Central memory CD8-positive, alpha-beta T cell (primary cell): ENCODE data around the gene EEA1.

Experiments
- ATAC-seq: fragments of 150-1000 bp; cut with Tn5 transposase; replicated peaks from 2 replicates; pipeline ENCODE4 v1.10.0; 2022; ENCODE audit warnings: mild to moderate bottlenecking, moderate FRiP score, moderate number of reproducible peaks; ENCODE audit not compliant: poor library complexity, severe bottlenecking; ENCODE audit errors: extremely low read depth
- DNase-seq, 2 donors: peaks; one replicate each; pipeline ENCODE4 v3.0.0; 2021; ENCODE audit warnings: low spot score in 2 of 2
- H3K27ac Mint-ChIP-seq: one replicate; pipeline ENCODE4 v1.8.0; 2022; ENCODE audit warnings: low read depth, mild to moderate bottlenecking, moderate library complexity, mixed read lengths
- H3K27me3 Mint-ChIP-seq: one replicate; pipeline ENCODE4 v1.8.0; 2022; ENCODE audit warnings: mixed read lengths
- H3K36me3 Mint-ChIP-seq: one replicate; pipeline ENCODE4 v1.8.0; 2022; ENCODE audit warnings: mild to moderate bottlenecking, moderate library complexity, mixed read lengths; ENCODE audit not compliant: insufficient read depth
- H3K4me1 Mint-ChIP-seq: one replicate; pipeline ENCODE4 v1.8.0; 2022; ENCODE audit warnings: mixed read lengths
- H3K4me3 Mint-ChIP-seq: one replicate; pipeline ENCODE4 v1.8.0; 2022; ENCODE audit warnings: mild to moderate bottlenecking, moderate library complexity, mixed read lengths
- H3K9me3 Mint-ChIP-seq: one replicate; pipeline ENCODE4 v1.8.0; 2022; ENCODE audit warnings: mixed read lengths

Gene EEA1

DNA sequence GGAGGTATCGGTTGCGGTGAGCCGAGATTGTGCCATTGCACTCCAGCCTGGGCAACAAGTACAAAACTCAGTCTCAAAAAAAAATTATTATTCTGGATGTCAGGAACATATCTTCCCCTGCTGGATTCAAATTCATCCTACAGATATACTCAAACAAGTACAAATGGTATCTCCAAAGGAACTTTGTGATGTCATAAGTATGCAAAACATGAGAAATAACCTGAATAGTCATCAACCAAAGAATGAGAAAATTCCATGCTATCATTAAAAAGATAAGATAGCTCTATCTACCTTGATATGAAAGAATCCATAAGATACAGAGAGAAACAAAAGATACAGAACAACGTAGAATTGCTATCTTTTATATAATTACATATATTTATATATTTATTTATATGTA, 67.7 kb downstream of the EEA1 start:
- peaks cover 3% of the 10 kb centered on the region for H3K36me3 Mint-ChIP-seq
- no peak overlapping the region for H3K27ac Mint-ChIP-seq
- no peaks in the 10 kb centered on the region for H3K9me3 Mint-ChIP-seq
- H3K4me1 Mint-ChIP-seq = peaks cover 16% of the 10 kb centered on the region
- H3K4me3 Mint-ChIP-seq = no peak overlapping the region
- H3K27me3 Mint-ChIP-seq = no peaks in the 10 kb centered on the region
- ATAC-seq = no peak
- DNase-seq = no peak

GRCh38 chr12:92860521-92860920, 68.6 kb downstream of the EEA1 start:
- Mint-ChIP-seq H3K36me3 (peaks cover 3% of the 10 kb centered on the region), H3K27me3 (no peaks in the 10 kb centered on the region), H3K4me1 (peaks cover 16% of the 10 kb centered on the region), H3K9me3 (no peaks in the 10 kb centered on the region), H3K27ac (no peak overlapping the region), H3K4me3 (no peak overlapping the region)
- no peak for DNase-seq
- no peak for ATAC-seq

GRCh38 chr12:92859650-92860386, 69.3 kb downstream of the EEA1 start:
- Mint-ChIP-seq H3K4me3 (no peak overlapping the region), H3K9me3 (no peaks in the 10 kb centered on the region), H3K4me1 (peaks cover 16% of the 10 kb centered on the region), H3K36me3 (peaks cover 3% of the 10 kb centered on the region), H3K27ac (no peak overlapping the region), H3K27me3 (no peaks in the 10 kb centered on the region)
- no peak for DNase-seq
- ATAC-seq = no peak

- H3K4me1 Mint-ChIP-seq = peaks cover 14% of the 10 kb centered on the region
- no peak overlapping the region for H3K27ac Mint-ChIP-seq
- no peaks in the 10 kb centered on the region for H3K36me3 Mint-ChIP-seq
- ATAC-seq (no peak), DNase-seq (no peak)
- H3K27me3 Mint-ChIP-seq = no peaks in the 10 kb centered on the region
- H3K9me3 Mint-ChIP-seq = no peaks in the 10 kb centered on the region
- H3K4me3 Mint-ChIP-seq = no peak overlapping the region
Measured at GRCh38 chr12:92857818-92858217, 71.3 kb downstream of the EEA1 start.

DNA sequence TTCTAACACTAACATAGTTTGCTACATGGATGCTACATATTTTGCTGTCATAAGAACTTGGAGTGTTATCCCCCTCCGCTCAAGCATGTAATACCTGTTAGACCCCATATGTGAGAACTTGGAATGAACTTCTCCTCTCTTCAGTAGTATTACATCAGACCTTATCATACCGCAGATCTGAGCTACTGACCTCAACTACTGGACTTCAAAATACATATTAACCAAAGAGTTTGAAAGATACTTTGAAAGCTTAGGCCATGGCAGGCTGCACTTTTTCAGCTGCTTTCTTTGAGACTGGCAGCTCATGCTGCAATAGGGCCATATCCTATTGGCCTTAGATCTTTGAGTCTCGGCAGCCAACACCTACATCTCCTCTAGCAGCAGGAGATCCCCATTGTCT, 74.8 kb downstream of the EEA1 start:
- H3K4me3 Mint-ChIP-seq = no peak overlapping the region
- H3K27me3 Mint-ChIP-seq = no peaks in the 10 kb centered on the region
- peaks cover 8% of the 10 kb centered on the region for H3K36me3 Mint-ChIP-seq
- H3K4me1 Mint-ChIP-seq = peaks cover 5% of the 10 kb centered on the region
- H3K27ac Mint-ChIP-seq = no peak overlapping the region
- DNase-seq (no peak), ATAC-seq (no peak)
- H3K9me3 Mint-ChIP-seq = no peaks in the 10 kb centered on the region

DNA sequence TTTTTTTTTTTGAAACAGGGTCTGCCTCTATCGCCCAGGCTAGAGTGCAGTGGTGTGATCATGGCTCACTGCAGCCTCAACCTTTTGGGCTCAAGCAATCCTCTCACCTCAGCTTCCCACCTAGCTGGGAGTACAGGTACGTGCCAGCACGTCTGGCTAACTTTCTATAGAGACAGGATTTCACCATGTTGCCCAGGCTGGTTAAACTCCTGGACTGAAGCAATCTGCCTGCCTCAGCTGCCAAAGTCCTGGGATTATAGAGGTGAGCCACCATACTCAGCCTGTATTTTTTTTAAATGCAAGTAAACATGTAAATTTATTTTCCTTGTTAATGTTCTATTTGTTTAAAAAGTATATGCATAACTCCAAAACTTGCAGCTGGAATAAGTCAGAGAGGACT, 80.4 kb downstream of the EEA1 start:
- Mint-ChIP-seq H3K9me3 (no peaks in the 10 kb centered on the region), H3K4me3 (no peak overlapping the region), H3K4me1 (no peaks in the 10 kb centered on the region), H3K27ac (no peak overlapping the region), H3K36me3 (peaks cover 9% of the 10 kb centered on the region), H3K27me3 (no peaks in the 10 kb centered on the region)
- DNase-seq (no peak), ATAC-seq (no peak)

DNA sequence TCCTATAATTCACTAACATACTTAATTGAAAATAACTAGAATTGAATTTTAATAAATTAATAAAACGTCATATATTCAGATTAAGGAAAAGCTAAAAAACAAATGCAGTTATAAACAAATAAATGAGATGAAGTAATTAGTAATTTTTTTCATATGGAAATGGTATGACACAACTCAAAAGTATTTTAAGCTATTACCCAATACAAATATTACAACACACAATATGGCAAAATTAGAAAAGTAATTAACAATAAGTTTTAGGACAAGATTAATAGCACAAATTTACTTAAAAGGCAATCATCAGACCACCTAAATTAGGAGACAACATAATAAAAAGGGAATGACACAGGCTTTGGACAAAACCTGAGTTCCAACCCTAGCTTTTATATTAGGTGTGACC, 81.7 kb downstream of the EEA1 start:
- Mint-ChIP-seq H3K9me3 (no peaks in the 10 kb centered on the region), H3K4me3 (no peak overlapping the region)
- no peak for ATAC-seq

DNA sequence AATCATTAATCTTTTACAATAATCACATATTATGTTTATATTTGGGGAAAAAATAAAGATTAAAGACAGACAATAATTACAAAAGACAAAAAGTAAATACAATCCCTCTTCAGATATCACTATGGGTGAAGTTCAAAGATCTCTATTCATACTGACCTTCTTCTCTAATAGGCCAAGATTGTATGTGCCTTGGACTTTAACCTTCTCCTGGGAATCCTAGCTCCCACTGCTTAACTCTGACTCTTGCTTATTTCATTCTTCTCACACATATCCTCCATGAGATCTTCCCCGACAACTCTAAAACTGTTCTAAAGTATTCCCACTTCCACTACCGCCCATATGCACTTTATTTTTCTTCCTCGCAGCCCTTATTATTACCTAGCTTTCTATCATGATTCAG, 83.8 kb downstream of the EEA1 start:
- DNase-seq (no peak), ATAC-seq (no peak)
- peaks cover 6% of the 10 kb centered on the region for H3K36me3 Mint-ChIP-seq
- no peaks in the 10 kb centered on the region for H3K4me1 Mint-ChIP-seq
- H3K27ac Mint-ChIP-seq = no peak overlapping the region
- H3K9me3 Mint-ChIP-seq = no peaks in the 10 kb centered on the region
- H3K27me3 Mint-ChIP-seq = no peaks in the 10 kb centered on the region
- no peak overlapping the region for H3K4me3 Mint-ChIP-seq

More for the DNA sequence above, 81.7 kb downstream of the EEA1 start:
- H3K36me3 Mint-ChIP-seq = peaks cover 11% of the 10 kb centered on the region
- DNase-seq = no peak
- no peaks in the 10 kb centered on the region for H3K4me1 Mint-ChIP-seq
- H3K27ac Mint-ChIP-seq = no peak overlapping the region
- H3K27me3 Mint-ChIP-seq = no peaks in the 10 kb centered on the region

DNA sequence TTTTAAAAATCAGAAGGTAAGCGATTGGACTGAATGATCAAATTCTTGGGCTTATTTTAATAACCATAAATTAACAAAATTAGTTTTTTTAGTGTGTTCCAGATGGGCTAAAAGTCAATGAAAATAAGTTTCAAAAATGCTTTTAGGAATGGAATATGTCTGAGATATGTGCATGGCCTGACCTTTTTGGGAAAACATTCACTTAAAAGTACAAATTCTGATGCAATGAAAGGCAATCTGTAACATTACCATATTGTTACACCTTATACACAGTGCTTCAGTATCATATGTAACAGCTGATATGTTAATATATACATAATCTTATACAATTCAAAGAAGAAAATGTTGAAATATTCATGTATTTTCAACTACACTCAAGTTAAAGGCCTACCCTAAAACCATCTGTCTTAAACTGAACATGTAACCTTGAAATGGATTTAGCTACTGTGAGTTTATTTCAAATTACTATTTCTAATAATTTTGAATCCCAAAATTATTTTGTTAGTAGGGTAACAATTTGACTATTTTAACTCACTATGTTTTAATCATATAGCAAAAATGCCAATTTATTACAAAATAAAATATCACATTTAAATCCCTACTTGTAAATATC, 84.8 kb downstream of the EEA1 start:
- no peaks in the 10 kb centered on the region for H3K27me3 Mint-ChIP-seq
- no peak for DNase-seq
- no peak overlapping the region for H3K27ac Mint-ChIP-seq
- no peak overlapping the region for H3K4me3 Mint-ChIP-seq
- no peak for ATAC-seq
- H3K4me1 Mint-ChIP-seq = no peaks in the 10 kb centered on the region
- H3K36me3 Mint-ChIP-seq = peaks cover 4% of the 10 kb centered on the region
- H3K9me3 Mint-ChIP-seq = no peaks in the 10 kb centered on the region

- Mint-ChIP-seq H3K4me3 (no peak overlapping the region), H3K27me3 (no peaks in the 10 kb centered on the region), H3K9me3 (no peaks in the 10 kb centered on the region), H3K4me1 (no peaks in the 10 kb centered on the region), H3K36me3 (peaks cover 14% of the 10 kb centered on the region), H3K27ac (no peak overlapping the region)
- ATAC-seq (no peak), DNase-seq (no peak)
Measured at GRCh38 chr12:92829686-92830282, 99.3 kb downstream of the EEA1 start.

DNA sequence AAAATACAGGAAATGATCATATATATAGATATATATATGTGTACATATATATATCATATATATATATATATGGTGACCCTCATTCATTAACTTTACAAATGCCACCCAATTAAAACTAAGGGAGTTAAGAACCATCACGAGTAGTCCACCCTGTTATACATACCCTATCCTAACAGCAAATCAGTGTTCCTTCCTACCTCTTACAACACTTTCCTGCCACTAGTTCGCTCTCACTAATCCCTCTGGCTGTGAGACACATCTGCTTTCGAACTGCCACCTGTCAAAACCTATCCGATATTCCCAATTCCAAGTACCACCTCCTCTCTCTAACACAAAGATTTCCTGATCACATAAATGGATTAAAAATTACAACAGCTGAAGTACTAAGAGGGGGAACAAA, 100.5 kb downstream of the EEA1 start:
- no peaks in the 10 kb centered on the region for H3K9me3 Mint-ChIP-seq
- H3K36me3 Mint-ChIP-seq = peaks cover 14% of the 10 kb centered on the region
- no peak overlapping the region for H3K4me3 Mint-ChIP-seq
- H3K27me3 Mint-ChIP-seq = no peaks in the 10 kb centered on the region
- ATAC-seq (no peak), DNase-seq (no peak)
- H3K4me1 Mint-ChIP-seq = no peaks in the 10 kb centered on the region
- peak overlapping the region; percentile 14 for H3K27ac Mint-ChIP-seq

DNA sequence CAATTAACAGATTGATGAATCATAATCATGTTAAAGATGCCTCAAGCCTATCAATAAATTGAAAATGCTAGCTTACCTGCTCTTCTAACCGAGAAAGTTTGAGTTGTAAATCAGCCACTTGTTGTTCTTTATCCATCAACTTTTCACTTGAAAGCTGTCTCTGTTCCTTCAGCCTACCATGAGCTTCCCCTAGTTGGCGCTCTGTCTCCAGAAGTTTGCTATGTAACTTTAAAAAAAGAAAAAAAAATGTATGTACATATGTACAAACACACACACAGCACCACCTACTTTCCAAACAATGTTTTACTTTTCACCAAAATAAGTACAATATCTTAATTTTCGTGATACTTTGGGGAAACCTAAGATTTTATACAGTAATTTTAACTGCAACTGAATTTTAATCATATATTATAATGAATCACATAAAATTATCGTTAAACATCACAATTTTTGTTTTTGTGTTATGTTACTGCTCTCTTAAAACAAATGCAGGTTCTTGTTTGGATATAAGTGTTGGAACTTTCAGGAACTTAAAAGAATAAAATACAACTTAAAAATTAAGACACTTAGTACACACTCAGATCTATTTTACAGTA, 101.2 kb downstream of the EEA1 start:
- ATAC-seq (no peak), DNase-seq (no peak)
- no peaks in the 10 kb centered on the region for H3K4me1 Mint-ChIP-seq
- H3K27ac Mint-ChIP-seq = no peak overlapping the region
- H3K27me3 Mint-ChIP-seq = no peaks in the 10 kb centered on the region
- no peak overlapping the region for H3K4me3 Mint-ChIP-seq
- H3K36me3 Mint-ChIP-seq = peaks cover 14% of the 10 kb centered on the region
- no peaks in the 10 kb centered on the region for H3K9me3 Mint-ChIP-seq

DNA sequence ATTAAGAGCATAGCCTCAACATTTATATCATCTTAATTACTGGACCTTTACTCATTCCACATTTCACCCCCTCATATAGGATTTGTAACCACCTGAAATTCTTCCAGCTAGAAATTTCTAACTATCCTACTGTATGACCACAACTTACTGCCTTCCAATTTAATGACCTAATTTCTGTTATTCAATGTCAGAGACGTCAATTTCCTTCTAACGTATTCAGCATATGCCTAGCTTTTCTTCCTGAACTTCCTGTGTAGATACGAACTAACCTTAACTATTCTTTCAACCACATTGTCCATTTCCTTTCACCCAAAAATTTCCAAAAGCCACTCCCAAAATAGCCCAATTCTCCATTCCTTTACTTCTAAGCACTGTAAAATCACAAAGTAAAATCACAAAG, 108.0 kb downstream of the EEA1 start:
- H3K4me3 Mint-ChIP-seq = no peak overlapping the region
- H3K27ac Mint-ChIP-seq = no peak overlapping the region
- ATAC-seq (no peak), DNase-seq (no peak)
- H3K9me3 Mint-ChIP-seq = no peaks in the 10 kb centered on the region
- no peaks in the 10 kb centered on the region for H3K27me3 Mint-ChIP-seq
- peaks cover 7% of the 10 kb centered on the region for H3K36me3 Mint-ChIP-seq
- no peaks in the 10 kb centered on the region for H3K4me1 Mint-ChIP-seq
